GM18505 (cell line): ENCODE results near the gene MCF2L.

Source experiments
- ATAC-seq: cut with Tn5 transposase; IDR thresholded peaks from one replicate; pipeline ENCODE4 v1.9.1; 2021; ENCODE audit not compliant: unreplicated experiment
- POLR2A ChIP-seq: IDR thresholded peaks from 4 replicates; pipeline ENCODE4 v1.6.1; 2011; ENCODE audit warnings: borderline replicate concordance; ENCODE audit not compliant: insufficient read depth, insufficient read length; ENCODE audit errors: extremely low read depth

Gene MCF2L

GRCh38 chr13:112966776-112967175, 2.2 kb upstream of the MCF2L start:
- ATAC-seq = no peak
- TF ChIP-seq POLR2A = no peak

- ATAC-seq = no peak
- TF ChIP-seq POLR2A = no peak
Measured at GRCh38 chr13:112967686-112968379, 1.2 kb upstream of the MCF2L start.

- no peak for ATAC-seq
- TF ChIP-seq POLR2A = no peak
Measured at GRCh38 chr13:112968380-112968909, 569 bp upstream of the MCF2L start.

GRCh38 chr13:112969692-112970338, 801 bp downstream of the MCF2L start:
- TF ChIP-seq POLR2A = no peak
- no peak for ATAC-seq

- no peak for TF ChIP-seq POLR2A
- no peak for ATAC-seq
Measured at GRCh38 chr13:112970552-112971287, 1.7 kb downstream of the MCF2L start.

- TF ChIP-seq POLR2A = no peak
- no peak for ATAC-seq
Measured at GRCh38 chr13:112971288-112971643, 2.3 kb downstream of the MCF2L start.

- ATAC-seq = no peak
- TF ChIP-seq POLR2A = no peak
Measured at GRCh38 chr13:112972258-112972657, 3.2 kb downstream of the MCF2L start.

GRCh38 chr13:112972867-112973576, 4.0 kb downstream of the MCF2L start:
- ATAC-seq = no peak
- TF ChIP-seq POLR2A = no peak

- no peak for TF ChIP-seq POLR2A
- no peak for ATAC-seq
Measured at GRCh38 chr13:112973577-112973951, 4.5 kb downstream of the MCF2L start.

GRCh38 chr13:112974125-112974524, 5.1 kb downstream of the MCF2L start:
- no peak for ATAC-seq
- no peak for TF ChIP-seq POLR2A

GRCh38 chr13:112974671-112975070, 5.7 kb downstream of the MCF2L start:
- TF ChIP-seq POLR2A = no peak
- no peak for ATAC-seq

GRCh38 chr13:112975401-112975939, 6.5 kb downstream of the MCF2L start:
- no peak for TF ChIP-seq POLR2A
- no peak for ATAC-seq

GRCh38 chr13:112976526-112976925, 7.5 kb downstream of the MCF2L start:
- ATAC-seq = no peak
- no peak for TF ChIP-seq POLR2A
